ENCODE results near the gene HOXB6.
A peak's percentile ranks its signal among the peaks of the same experiment; 100 is the strongest.

HOXB6 gene

GRCh38 chr17:48558057-48558830 is 46.5 kb downstream of the HOXB6 start:
- Histone ChIP-seq H3K9ac (ENCODE audit: low read depth in 1 of 2, low read length in 2 of 2) (peak overlapping the region in 1 of 2 donors; percentile 17), H3K4me1 (ENCODE audit: control insufficient read depth in 1 of 2, insufficient read depth in 2 of 2, low read length in 2 of 2) (peaks cover 12 to 30% of the 10 kb centered on the region in 2 donors), H3K27me3 (ENCODE audit: control insufficient read depth in 1 of 2, insufficient read depth in 2 of 2, low read length in 2 of 2) (peaks cover 57 to 69% of the 10 kb centered on the region in 2 donors)

GRCh38 chr17:48556576-48557401 is 48.0 kb downstream of the HOXB6 start:
- Histone ChIP-seq H3K27ac (ENCODE audit: low read depth, low read length) (peak overlapping the region; percentile 11), H3K36me3 (ENCODE audit: control insufficient read depth in 1 of 2, insufficient read depth in 2 of 2, low read length in 2 of 2) (no peaks in the 10 kb centered on the region), H3K4me1 (ENCODE audit: control insufficient read depth in 1 of 2, insufficient read depth in 2 of 2, low read length in 2 of 2) (peaks cover 12 to 17% of the 10 kb centered on the region in 2 donors), H3K9ac (ENCODE audit: low read depth in 1 of 2, low read length in 2 of 2) (no peak overlapping the region), H3K4me3 (ENCODE audit: low read depth in 1 of 2, low read length in 2 of 2) (no peak overlapping the region), H3K9me3 (ENCODE audit: control insufficient read depth in 1 of 2, low read length in 2 of 2) (no peaks in the 10 kb centered on the region), H3K27me3 (ENCODE audit: control insufficient read depth in 1 of 2, insufficient read depth in 2 of 2, low read length in 2 of 2) (peaks cover 52 to 62% of the 10 kb centered on the region in 2 donors)

More at GRCh38 chr17:48558057-48558830, 46.5 kb downstream of the HOXB6 start:
- H3K36me3 ChIP-seq (ENCODE audit: control insufficient read depth in 1 of 2, insufficient read depth in 2 of 2, low read length in 2 of 2) = no peaks in the 10 kb centered on the region
- H3K27ac ChIP-seq (ENCODE audit: low read depth, low read length) = peak overlapping the region; percentile 43
- no peaks in the 10 kb centered on the region for H3K9me3 ChIP-seq (ENCODE audit: control insufficient read depth in 1 of 2, low read length in 2 of 2)
- no peak overlapping the region for H3K4me3 ChIP-seq (ENCODE audit: low read depth in 1 of 2, low read length in 2 of 2)

- H3K27ac ChIP-seq (ENCODE audit: low read depth, low read length) = no peak overlapping the region
- peaks cover 52 to 60% of the 10 kb centered on the region in 2 donors for H3K27me3 ChIP-seq (ENCODE audit: control insufficient read depth in 1 of 2, insufficient read depth in 2 of 2, low read length in 2 of 2)
- H3K9me3 ChIP-seq (ENCODE audit: control insufficient read depth in 1 of 2, low read length in 2 of 2) = no peaks in the 10 kb centered on the region
- H3K4me3 ChIP-seq (ENCODE audit: low read depth in 1 of 2, low read length in 2 of 2) = no peak overlapping the region
- H3K4me1 ChIP-seq (ENCODE audit: control insufficient read depth in 1 of 2, insufficient read depth in 2 of 2, low read length in 2 of 2) = peaks cover 12 to 17% of the 10 kb centered on the region in 2 donors
- H3K36me3 ChIP-seq (ENCODE audit: control insufficient read depth in 1 of 2, insufficient read depth in 2 of 2, low read length in 2 of 2) = no peaks in the 10 kb centered on the region
- no peak overlapping the region for H3K9ac ChIP-seq (ENCODE audit: low read depth in 1 of 2, low read length in 2 of 2)
Measured at GRCh38 chr17:48556229-48556575, 48.6 kb downstream of the HOXB6 start.

GRCh38 chr17:48555258-48556228 is 49.2 kb downstream of the HOXB6 start:
- Histone ChIP-seq H3K4me1 (ENCODE audit: control insufficient read depth in 1 of 2, insufficient read depth in 2 of 2, low read length in 2 of 2) (peaks cover 12 to 17% of the 10 kb centered on the region in 2 donors), H3K9me3 (ENCODE audit: control insufficient read depth in 1 of 2, low read length in 2 of 2) (no peaks in the 10 kb centered on the region), H3K9ac (ENCODE audit: low read depth in 1 of 2, low read length in 2 of 2) (no peak overlapping the region), H3K27ac (ENCODE audit: low read depth, low read length) (peak overlapping the region; percentile 33), H3K36me3 (ENCODE audit: control insufficient read depth in 1 of 2, insufficient read depth in 2 of 2, low read length in 2 of 2) (no peaks in the 10 kb centered on the region), H3K4me3 (ENCODE audit: low read depth in 1 of 2, low read length in 2 of 2) (peak overlapping the region in 1 of 2 donors; percentile 36), H3K27me3 (ENCODE audit: control insufficient read depth in 1 of 2, insufficient read depth in 2 of 2, low read length in 2 of 2) (peaks cover 49 to 60% of the 10 kb centered on the region in 2 donors)

- Histone ChIP-seq H3K4me1 (ENCODE audit: control insufficient read depth in 1 of 2, insufficient read depth in 2 of 2, low read length in 2 of 2) (peaks cover 12% of the 10 kb centered on the region in 2 donors), H3K36me3 (ENCODE audit: control insufficient read depth in 1 of 2, insufficient read depth in 2 of 2, low read length in 2 of 2) (no peaks in the 10 kb centered on the region), H3K9ac (ENCODE audit: low read depth in 1 of 2, low read length in 2 of 2) (no peak overlapping the region), H3K4me3 (ENCODE audit: low read depth in 1 of 2, low read length in 2 of 2) (no peak overlapping the region), H3K27ac (ENCODE audit: low read depth, low read length) (peak overlapping the region; percentile 36), H3K9me3 (ENCODE audit: control insufficient read depth in 1 of 2, low read length in 2 of 2) (no peaks in the 10 kb centered on the region), H3K27me3 (ENCODE audit: control insufficient read depth in 1 of 2, insufficient read depth in 2 of 2, low read length in 2 of 2) (peaks cover 44 to 65% of the 10 kb centered on the region in 2 donors)
Measured at GRCh38 chr17:48554412-48555257, 50.2 kb downstream of the HOXB6 start.

- Histone ChIP-seq H3K27me3 (ENCODE audit: control insufficient read depth in 1 of 2, insufficient read depth in 2 of 2, low read length in 2 of 2) (peaks cover 37 to 63% of the 10 kb centered on the region in 2 donors), H3K9me3 (ENCODE audit: control insufficient read depth in 1 of 2, low read length in 2 of 2) (no peaks in the 10 kb centered on the region), H3K9ac (ENCODE audit: low read depth in 1 of 2, low read length in 2 of 2) (no peak overlapping the region), H3K36me3 (ENCODE audit: control insufficient read depth in 1 of 2, insufficient read depth in 2 of 2, low read length in 2 of 2) (no peaks in the 10 kb centered on the region), H3K4me3 (ENCODE audit: low read depth in 1 of 2, low read length in 2 of 2) (no peak overlapping the region), H3K4me1 (ENCODE audit: control insufficient read depth in 1 of 2, insufficient read depth in 2 of 2, low read length in 2 of 2) (peaks cover 8 to 12% of the 10 kb centered on the region in 2 donors), H3K27ac (ENCODE audit: low read depth, low read length) (no peak overlapping the region)
Measured at GRCh38 chr17:48553826-48554225, 51.0 kb downstream of the HOXB6 start.

GRCh38 chr17:48553190-48553547 is 51.6 kb downstream of the HOXB6 start:
- peaks cover 35 to 63% of the 10 kb centered on the region in 2 donors for H3K27me3 ChIP-seq (ENCODE audit: control insufficient read depth in 1 of 2, insufficient read depth in 2 of 2, low read length in 2 of 2)
- H3K9me3 ChIP-seq (ENCODE audit: control insufficient read depth in 1 of 2, low read length in 2 of 2) = no peaks in the 10 kb centered on the region
- H3K9ac ChIP-seq (ENCODE audit: low read depth in 1 of 2, low read length in 2 of 2) = no peak overlapping the region
- peak overlapping the region; percentile 50 for H3K27ac ChIP-seq (ENCODE audit: low read depth, low read length)
- H3K36me3 ChIP-seq (ENCODE audit: control insufficient read depth in 1 of 2, insufficient read depth in 2 of 2, low read length in 2 of 2) = no peaks in the 10 kb centered on the region
- H3K4me1 ChIP-seq (ENCODE audit: control insufficient read depth in 1 of 2, insufficient read depth in 2 of 2, low read length in 2 of 2) = peaks cover 8 to 12% of the 10 kb centered on the region in 2 donors
- H3K4me3 ChIP-seq (ENCODE audit: low read depth in 1 of 2, low read length in 2 of 2) = peak overlapping the region in 1 of 2 donors; percentile 43

GRCh38 chr17:48552466-48553189 is 52.2 kb downstream of the HOXB6 start:
- Histone ChIP-seq H3K27me3 (ENCODE audit: control insufficient read depth in 1 of 2, insufficient read depth in 2 of 2, low read length in 2 of 2) (peaks cover 37 to 63% of the 10 kb centered on the region in 2 donors), H3K9me3 (ENCODE audit: control insufficient read depth in 1 of 2, low read length in 2 of 2) (no peaks in the 10 kb centered on the region), H3K27ac (ENCODE audit: low read depth, low read length) (peak overlapping the region; percentile 55), H3K9ac (ENCODE audit: low read depth in 1 of 2, low read length in 2 of 2) (no peak overlapping the region), H3K36me3 (ENCODE audit: control insufficient read depth in 1 of 2, insufficient read depth in 2 of 2, low read length in 2 of 2) (no peaks in the 10 kb centered on the region), H3K4me1 (ENCODE audit: control insufficient read depth in 1 of 2, insufficient read depth in 2 of 2, low read length in 2 of 2) (peaks cover 12 to 13% of the 10 kb centered on the region in 2 donors), H3K4me3 (ENCODE audit: low read depth in 1 of 2, low read length in 2 of 2) (peak overlapping the region in 1 of 2 donors; percentile 43)

All from duodenal mucosa (tissue), 2 donors.